DOHH2 (cell line): ENCODE results near the gene SESN2.

ENCODE experiments used
- CTCF ChIP-seq: fragments of 200-600 bp; sonication (generic); IDR thresholded peaks from one replicate; pipeline ENCODE4 v1.5.1; 2014; ENCODE audit warnings: antibody characterized with exemption, mild to moderate bottlenecking, low read depth, low read length; ENCODE audit not compliant: poor library complexity, severe bottlenecking
- EZH2phosphoT487 ChIP-seq: fragments of 200-600 bp; sonication (generic); IDR thresholded peaks from 2 replicates; pipeline ENCODE4 v1.6.1; 2017; ENCODE audit warnings: borderline replicate concordance, mild to moderate bottlenecking, antibody characterized with exemption, low read length, moderate library complexity, mixed read lengths

GRCh38 chr1:28240024-28240423 is 19.3 kb upstream of the SESN2 start:
- TF ChIP-seq EZH2phosphoT487, result no peak
- TF ChIP-seq CTCF, result no peak
